Right atrium auricular region (tissue), 2 donors: ENCODE measurements around the gene C2orf81. TPM values are rescaled to one million over a fixed set of nuclear protein-coding genes. Genes with fewer than 3 reads are reported as not detected.
"Not testable (repeated sequence)": the region's sequence is repeated elsewhere in the genome, so short reads cannot be mapped to it uniquely, and the experiment has no call there.

Experiments used
- DNase-seq: peaks from one replicate; pipeline ENCODE4 v3.0.0-alpha.2; 2019; ENCODE audit warnings: low spot score
- H3K27ac ChIP-seq, 2 donors: fragments of 200-600 bp; sonication (generic); 1 replicate in 1 of 2; 2 replicates in 1 of 2; pipeline ENCODE4 v1.5.1; 2016 to 2019
- H3K27me3 ChIP-seq, 2 donors: fragments of 200-600 bp; sonication (generic); one replicate each; pipeline versions ENCODE4 v1.5.1 to v1.6.0; 2017 to 2019
- H3K36me3 ChIP-seq: fragments of 200-600 bp; sonication (generic); one replicate; pipeline ENCODE4 v1.5.1; 2016
- H3K4me1 ChIP-seq, 2 donors: fragments of 200-600 bp; sonication (generic); one replicate each; pipeline versions ENCODE4 v1.5.1 to v1.6.0; 2017 to 2019
- H3K4me3 ChIP-seq, 2 donors: fragments of 200-600 bp; sonication (generic); 1 replicate in 1 of 2; 2 replicates in 1 of 2; pipeline ENCODE4 v1.5.1; 2017 to 2019; ENCODE audit warnings: mild to moderate bottlenecking in 1 of 2, moderate library complexity in 1 of 2
- H3K9me3 ChIP-seq, 2 donors: fragments of 200-600 bp; sonication (generic); one replicate each; pipeline ENCODE4 v1.5.1; 2019
- total RNA-seq, 2 donors: library from RNA; depleted of rRNA; stranded (reverse); fragments of >200 nt; gene quantifications; one replicate each; pipeline ENCODE4 v1.1.0, GENCODE V29; 2016
- TF ChIP-seq, protein P1 (sequence below), 2 donors: fragments of 200-600 bp; sonication (generic); IDR thresholded peaks; one replicate each; pipeline ENCODE4 v1.5.1; 2019; ENCODE audit warnings: antibody characterized with exemption in 2 of 2

C2orf81 gene
- total RNA-seq, 2 donors from 2014 or later: 0.94 to 1.0 TPM

DNA sequence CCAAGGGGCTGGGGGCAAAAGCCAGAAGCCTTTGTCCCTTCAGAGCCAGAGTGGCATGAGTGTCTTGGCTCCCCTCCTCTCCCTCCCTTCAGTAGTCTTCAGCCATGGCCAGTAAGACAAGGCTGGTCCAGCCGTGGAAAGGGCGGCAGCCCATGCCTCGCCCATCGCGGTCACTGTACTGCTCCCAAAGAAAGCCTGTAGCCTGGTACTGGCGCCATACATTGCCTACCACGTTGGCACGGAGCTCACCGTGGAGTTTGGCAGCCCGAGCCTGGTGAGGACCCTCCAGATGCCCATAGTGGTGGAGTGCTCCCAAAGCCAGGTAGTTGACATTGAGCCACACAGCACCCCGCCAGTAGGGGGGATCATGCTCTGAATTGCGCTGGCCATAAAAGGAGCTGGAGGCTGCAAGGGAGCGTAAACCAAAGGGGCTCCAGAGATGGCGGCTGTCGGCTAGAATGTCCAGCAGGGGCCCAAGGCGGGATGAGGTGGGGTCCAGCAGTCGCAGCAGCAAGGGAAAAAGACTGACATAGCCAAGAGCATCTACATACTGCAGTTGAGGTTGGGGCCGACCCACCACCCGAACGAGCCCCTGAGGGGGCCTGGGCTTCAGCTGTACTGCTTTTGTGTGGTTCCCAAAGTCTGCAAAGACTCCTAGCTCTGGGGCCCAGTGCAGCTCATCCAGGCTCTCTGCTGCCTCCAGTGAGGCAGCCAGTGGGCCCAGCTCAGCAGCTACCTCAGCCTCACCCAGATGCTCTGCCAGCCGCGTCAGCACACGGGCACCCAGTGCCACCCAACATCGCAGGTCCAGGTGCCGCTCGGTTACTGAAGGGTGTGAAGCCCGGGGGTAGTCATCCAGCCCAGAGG, 40.0 kb upstream of the C2orf81 start:
- H3K4me1 ChIP-seq: peaks cover 0 to 40% of the 10 kb centered on the region in 2 donors
- TF ChIP-seq, protein P1, sequence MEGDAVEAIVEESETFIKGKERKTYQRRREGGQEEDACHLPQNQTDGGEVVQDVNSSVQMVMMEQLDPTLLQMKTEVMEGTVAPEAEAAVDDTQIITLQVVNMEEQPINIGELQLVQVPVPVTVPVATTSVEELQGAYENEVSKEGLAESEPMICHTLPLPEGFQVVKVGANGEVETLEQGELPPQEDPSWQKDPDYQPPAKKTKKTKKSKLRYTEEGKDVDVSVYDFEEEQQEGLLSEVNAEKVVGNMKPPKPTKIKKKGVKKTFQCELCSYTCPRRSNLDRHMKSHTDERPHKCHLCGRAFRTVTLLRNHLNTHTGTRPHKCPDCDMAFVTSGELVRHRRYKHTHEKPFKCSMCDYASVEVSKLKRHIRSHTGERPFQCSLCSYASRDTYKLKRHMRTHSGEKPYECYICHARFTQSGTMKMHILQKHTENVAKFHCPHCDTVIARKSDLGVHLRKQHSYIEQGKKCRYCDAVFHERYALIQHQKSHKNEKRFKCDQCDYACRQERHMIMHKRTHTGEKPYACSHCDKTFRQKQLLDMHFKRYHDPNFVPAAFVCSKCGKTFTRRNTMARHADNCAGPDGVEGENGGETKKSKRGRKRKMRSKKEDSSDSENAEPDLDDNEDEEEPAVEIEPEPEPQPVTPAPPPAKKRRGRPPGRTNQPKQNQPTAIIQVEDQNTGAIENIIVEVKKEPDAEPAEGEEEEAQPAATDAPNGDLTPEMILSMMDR (IDR thresholded peaks at IDR 0.05): no peak
- H3K27me3 ChIP-seq: no peaks in the 10 kb centered on the region
- no peak overlapping the region for H3K27ac ChIP-seq
- no peak for DNase-seq
- no peaks in the 10 kb centered on the region for H3K9me3 ChIP-seq
- H3K36me3 ChIP-seq: peaks cover 19% of the 10 kb centered on the region
- no peak overlapping the region for H3K4me3 ChIP-seq

DNA sequence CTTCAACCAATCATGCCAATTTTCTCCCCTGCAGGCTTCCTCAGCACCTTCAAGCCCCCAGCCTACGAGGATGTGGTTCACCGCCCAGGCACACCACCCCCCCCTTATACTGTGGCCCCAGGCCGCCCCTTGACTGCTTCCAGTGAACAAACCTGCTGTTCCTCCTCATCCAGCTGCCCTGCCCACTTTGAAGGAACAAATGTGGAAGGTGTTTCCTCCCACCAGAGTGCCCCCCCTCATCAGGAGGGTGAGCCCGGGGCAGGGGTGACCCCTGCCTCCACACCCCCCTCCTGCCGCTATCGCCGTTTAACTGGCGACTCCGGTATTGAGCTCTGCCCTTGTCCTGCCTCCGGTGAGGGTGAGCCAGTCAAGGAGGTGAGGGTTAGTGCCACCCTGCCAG, 38.8 kb upstream of the C2orf81 start:
- not testable (repeated sequence) for H3K27ac ChIP-seq, H3K27me3 ChIP-seq, H3K9me3 ChIP-seq, DNase-seq, H3K4me3 ChIP-seq
- H3K4me1 ChIP-seq: peaks cover 0 to 44% of the 10 kb centered on the region in 2 donors
- H3K36me3 ChIP-seq: peaks cover 19% of the 10 kb centered on the region

DNA sequence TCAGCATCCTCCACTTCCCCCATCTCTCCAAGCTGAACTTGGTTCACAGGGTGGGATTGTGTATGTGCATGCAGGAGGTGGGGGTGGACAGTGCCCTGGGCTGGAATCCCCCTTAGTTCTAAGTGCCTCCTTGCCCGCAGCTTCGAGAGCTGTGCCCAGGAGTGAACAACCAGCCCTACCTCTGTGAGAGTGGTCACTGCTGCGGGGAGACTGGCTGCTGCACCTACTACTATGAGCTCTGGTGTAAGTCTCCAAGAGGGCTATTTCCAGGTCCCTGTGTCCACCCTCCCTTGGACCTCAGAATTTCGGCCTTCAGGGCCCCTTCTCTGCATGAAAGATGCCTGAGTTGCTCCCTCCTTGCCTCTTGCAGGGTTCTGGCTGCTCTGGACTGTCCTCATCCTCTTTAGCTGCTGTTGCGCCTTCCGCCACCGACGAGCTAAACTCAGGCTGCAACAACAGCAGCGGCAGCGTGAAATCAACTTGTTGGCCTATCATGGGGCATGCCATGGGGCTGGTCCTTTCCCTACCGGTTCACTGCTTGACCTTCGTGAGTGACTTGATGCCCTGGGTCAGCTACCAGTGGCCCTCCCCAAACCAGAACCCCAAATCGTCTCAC, 38.2 kb upstream of the C2orf81 start:
- not testable (repeated sequence) for H3K27me3 ChIP-seq, H3K27ac ChIP-seq, DNase-seq, H3K9me3 ChIP-seq, H3K4me3 ChIP-seq
- Histone ChIP-seq H3K36me3 (peaks cover 19% of the 10 kb centered on the region), H3K4me1 (peaks cover 0 to 45% of the 10 kb centered on the region in 2 donors)

DNA sequence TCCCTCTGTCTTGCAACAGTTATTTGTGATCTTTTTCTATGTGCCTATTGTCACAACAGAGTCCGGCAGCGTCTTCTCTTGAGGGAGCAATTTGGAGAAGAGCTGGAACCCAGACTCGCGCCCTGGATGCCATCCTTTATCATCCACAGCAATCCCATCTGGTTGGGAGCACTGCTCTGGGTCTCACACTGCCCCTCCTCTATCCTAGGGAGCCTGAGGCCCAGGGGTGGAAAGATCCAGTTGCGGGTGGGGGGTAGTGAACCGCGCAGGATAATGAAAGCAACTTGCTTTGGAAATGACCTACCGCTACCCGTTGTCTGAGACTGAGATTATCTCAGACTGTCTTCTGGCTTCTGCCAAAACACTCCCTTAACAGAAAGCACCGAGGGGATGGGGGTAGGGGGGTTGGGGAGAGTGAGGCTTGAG, 37.5 kb upstream of the C2orf81 start:
- H3K4me1 ChIP-seq: peaks cover 0 to 43% of the 10 kb centered on the region in 2 donors
- DNase-seq: no peak
- TF ChIP-seq, protein P1 (IDR thresholded peaks at IDR 0.05): no peak

DNA sequence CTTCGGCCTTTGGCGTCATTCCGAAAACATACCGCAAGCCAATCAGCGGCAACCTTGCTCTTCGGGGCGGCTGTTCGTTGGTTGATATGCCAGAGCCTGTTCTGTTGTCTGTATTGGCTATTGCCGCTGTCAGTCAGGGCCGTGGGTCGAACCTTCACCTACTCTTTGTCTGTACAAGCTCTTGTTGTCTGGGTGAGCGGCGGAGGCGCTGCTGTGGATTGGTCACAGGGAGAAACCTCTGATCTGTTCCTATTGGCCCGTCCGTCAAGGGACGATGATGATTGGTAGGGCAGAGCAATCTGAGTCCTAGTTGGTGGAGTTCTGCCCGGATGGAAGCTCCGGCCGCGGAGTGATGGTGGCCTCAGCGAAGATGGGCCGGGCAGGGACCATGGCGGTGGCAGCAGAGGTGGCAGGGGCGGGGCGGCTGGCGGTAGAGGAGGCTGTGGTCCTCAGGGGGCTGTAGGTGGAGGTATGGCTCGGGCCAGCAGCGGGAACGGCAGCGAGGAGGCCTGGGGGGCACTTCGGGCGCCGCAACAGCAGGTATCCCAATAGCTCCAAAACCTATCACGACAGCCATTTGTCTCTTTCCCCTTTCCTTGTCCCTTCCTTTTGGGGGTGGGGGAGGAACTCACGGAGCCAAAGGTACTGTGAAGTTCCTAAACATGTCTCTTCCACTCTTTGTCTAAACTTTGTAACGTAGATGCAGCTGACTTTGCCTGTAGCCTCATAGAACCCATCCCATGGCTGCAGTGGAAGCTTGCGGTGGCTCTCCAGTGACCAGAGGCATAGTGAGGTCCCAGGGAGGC, 36.9 kb upstream of the C2orf81 start, which contains the start of gene WBP1:
TSS of gene WBP1 (plus strand) at position 307 of the 806 bp plus-strand sequence. CDS start at position 472, 165 bp downstream.
- Histone ChIP-seq H3K4me3 (peak within 1 kb of the TSS; percentile 55 to 78), H3K9me3 (no peaks in the 10 kb centered on the region), H3K36me3 (peaks cover 19% of the 10 kb centered on the region), H3K27me3 (no peaks in the 10 kb centered on the region), H3K27ac (peak within 1 kb of the TSS; percentile 94 to 97), H3K4me1 (peaks cover 0 to 41% of the 10 kb centered on the region in 2 donors)
- TF ChIP-seq, protein P1 (IDR thresholded peaks at IDR 0.05): no peak
- DNase-seq: peak; percentile 100

More for the DNA sequence above, 37.5 kb upstream of the C2orf81 start:
- H3K36me3 ChIP-seq: peaks cover 19% of the 10 kb centered on the region
- H3K27ac ChIP-seq: peak overlapping the region; percentile 52 to 77
- no peaks in the 10 kb centered on the region for H3K27me3 ChIP-seq
- peak overlapping the region; percentile 53 to 78 for H3K4me3 ChIP-seq
- no peaks in the 10 kb centered on the region for H3K9me3 ChIP-seq

DNA sequence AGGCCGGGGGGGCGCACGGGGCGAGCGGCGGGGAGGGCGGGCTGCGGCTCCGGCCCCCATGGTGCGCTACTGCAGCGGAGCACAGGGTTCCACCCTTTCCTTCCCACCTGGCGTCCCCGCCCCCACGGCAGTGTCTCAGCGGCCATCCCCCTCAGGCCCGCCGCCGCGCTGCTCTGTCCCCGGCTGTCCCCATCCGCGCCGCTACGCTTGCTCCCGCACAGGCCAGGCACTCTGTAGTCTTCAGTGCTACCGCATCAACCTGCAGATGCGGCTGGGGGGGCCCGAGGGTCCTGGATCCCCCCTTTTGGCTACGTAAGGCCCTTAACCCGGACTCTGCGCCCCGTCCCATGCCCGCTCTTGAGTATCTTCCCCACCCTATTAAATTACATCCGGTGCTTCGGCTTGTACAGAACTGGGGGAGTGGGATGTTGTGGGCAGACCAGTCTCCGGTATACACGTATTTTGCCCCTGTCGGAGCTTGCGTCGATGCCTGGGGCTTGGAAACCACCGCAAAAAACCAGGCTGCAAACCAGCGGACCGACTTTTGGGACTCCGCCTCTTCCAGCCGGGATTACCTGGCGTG, 36.2 kb upstream of the C2orf81 start:
- Histone ChIP-seq H3K36me3 (peaks cover 16% of the 10 kb centered on the region), H3K27ac (peak overlapping the region; percentile 94 to 97), H3K27me3 (no peaks in the 10 kb centered on the region), H3K4me1 (peaks cover 0 to 41% of the 10 kb centered on the region in 2 donors), H3K4me3 (peak overlapping the region; percentile 55 to 78), H3K9me3 (no peaks in the 10 kb centered on the region)
- TF ChIP-seq, protein P1 (IDR thresholded peaks at IDR 0.05): no peak
- DNase-seq: no peak
